BJ (cell line): Measurements from ENCODE around the gene EXOC3. TPM values are rescaled to one million over a fixed set of nuclear protein-coding genes. Genes with fewer than 3 reads are reported as not detected.

Source experiments
- CTCF ChIA-PET: fragments of 350-600 bp; formaldehyde crosslinking; extraction: SDS; loops from one replicate; lab custom pipeline; 2021; ENCODE audit warnings: antibody characterized with exemption, inconsistent platforms; lab: Yijun Ruan, JAX
- POLR2A ChIA-PET: fragments of 300-600 bp; sonication (Branson Sonifier 250); formaldehyde crosslinking; extraction: SDS; loops from one replicate; lab custom pipeline; 2021; ENCODE audit warnings: antibody characterized with exemption; lab: Charles Lee
- DNase-seq: peaks from one replicate; pipeline ENCODE4 v3.0.0-alpha.2; 2011; ENCODE audit warnings: low read depth
- H3K27me3 ChIP-seq: 2 replicates; pipeline ENCODE4 v1.6.0; 2011; ENCODE audit warnings: low read length; ENCODE audit not compliant: control insufficient read depth, insufficient read depth
- H3K36me3 ChIP-seq: 2 replicates; pipeline ENCODE4 v1.5.1; 2011; ENCODE audit warnings: low read length; ENCODE audit not compliant: control insufficient read depth, insufficient read depth
- H3K4me3 ChIP-seq: 2 replicates; pipeline ENCODE4 v1.5.1; 2011; ENCODE audit warnings: low read depth, mild to moderate bottlenecking, control low read depth, low read length
- polyA plus RNA-seq: library from polyadenylated mRNA; depleted of rRNA; stranded (reverse); fragments of >200 nt; gene quantifications from 2 replicates; pipeline ENCODE4 v1.2.3, GENCODE V29; 2011
- TF ChIP-seq, protein P1 (sequence below): IDR thresholded peaks from 2 replicates; pipeline ENCODE4 v1.5.1; 2011; ENCODE audit warnings: low read depth, mild to moderate bottlenecking, control low read depth, inconsistent platforms, low read length, moderate library complexity; ENCODE audit not compliant: insufficient read depth

EXOC3 gene
- polyA plus RNA-seq, 1 experiment: 32.1 TPM

DNA sequence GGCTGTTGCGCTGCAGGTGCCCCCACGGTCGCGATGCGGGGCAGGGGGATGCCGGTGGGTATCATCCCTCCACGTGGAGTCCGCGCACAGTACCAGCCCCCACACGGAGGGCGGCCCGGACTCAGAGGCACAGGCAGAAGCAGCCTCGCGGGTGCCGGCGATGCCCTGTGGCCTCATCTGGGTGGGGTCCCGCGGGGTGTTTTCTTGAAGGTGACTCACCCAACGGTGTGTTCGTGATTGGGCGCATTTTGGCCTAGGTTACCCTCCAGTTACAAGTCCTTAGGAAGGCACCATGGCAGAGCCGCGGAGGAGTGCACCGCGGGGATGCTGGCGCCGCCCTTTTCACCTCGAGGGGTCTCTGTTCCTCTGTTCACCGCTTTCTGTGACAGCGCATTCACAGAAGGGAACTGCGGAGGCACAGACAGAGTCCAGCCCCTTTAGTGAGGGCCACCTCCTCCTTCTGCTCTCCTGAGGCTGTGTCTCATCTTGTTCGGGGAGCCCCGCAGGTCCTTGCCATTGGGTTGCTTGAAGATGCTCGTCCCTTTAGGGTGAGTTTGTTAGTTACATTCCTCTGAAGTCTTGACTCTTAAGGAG, 21.6 kb upstream of the EXOC3 start:
- Histone ChIP-seq H3K36me3 (peaks cover 24% of the 10 kb centered on the region), H3K27me3 (no peaks in the 10 kb centered on the region), H3K4me3 (no peak overlapping the region)
- DNase-seq: no peak
- CTCF ChIA-PET: no interaction called here
- POLR2A ChIA-PET: no interaction called here
- TF ChIP-seq, protein P1, sequence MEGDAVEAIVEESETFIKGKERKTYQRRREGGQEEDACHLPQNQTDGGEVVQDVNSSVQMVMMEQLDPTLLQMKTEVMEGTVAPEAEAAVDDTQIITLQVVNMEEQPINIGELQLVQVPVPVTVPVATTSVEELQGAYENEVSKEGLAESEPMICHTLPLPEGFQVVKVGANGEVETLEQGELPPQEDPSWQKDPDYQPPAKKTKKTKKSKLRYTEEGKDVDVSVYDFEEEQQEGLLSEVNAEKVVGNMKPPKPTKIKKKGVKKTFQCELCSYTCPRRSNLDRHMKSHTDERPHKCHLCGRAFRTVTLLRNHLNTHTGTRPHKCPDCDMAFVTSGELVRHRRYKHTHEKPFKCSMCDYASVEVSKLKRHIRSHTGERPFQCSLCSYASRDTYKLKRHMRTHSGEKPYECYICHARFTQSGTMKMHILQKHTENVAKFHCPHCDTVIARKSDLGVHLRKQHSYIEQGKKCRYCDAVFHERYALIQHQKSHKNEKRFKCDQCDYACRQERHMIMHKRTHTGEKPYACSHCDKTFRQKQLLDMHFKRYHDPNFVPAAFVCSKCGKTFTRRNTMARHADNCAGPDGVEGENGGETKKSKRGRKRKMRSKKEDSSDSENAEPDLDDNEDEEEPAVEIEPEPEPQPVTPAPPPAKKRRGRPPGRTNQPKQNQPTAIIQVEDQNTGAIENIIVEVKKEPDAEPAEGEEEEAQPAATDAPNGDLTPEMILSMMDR: no peak

- CTCF ChIA-PET: no interaction called here
- POLR2A ChIA-PET: no interaction called here
- TF ChIP-seq, protein P1: no peak
- peaks cover 23% of the 10 kb centered on the region for H3K36me3 ChIP-seq
- no peak overlapping the region for H3K4me3 ChIP-seq
- no peak for DNase-seq
- no peaks in the 10 kb centered on the region for H3K27me3 ChIP-seq
Measured at GRCh38 chr5:421901-422300, 21.1 kb upstream of the EXOC3 start.

DNA sequence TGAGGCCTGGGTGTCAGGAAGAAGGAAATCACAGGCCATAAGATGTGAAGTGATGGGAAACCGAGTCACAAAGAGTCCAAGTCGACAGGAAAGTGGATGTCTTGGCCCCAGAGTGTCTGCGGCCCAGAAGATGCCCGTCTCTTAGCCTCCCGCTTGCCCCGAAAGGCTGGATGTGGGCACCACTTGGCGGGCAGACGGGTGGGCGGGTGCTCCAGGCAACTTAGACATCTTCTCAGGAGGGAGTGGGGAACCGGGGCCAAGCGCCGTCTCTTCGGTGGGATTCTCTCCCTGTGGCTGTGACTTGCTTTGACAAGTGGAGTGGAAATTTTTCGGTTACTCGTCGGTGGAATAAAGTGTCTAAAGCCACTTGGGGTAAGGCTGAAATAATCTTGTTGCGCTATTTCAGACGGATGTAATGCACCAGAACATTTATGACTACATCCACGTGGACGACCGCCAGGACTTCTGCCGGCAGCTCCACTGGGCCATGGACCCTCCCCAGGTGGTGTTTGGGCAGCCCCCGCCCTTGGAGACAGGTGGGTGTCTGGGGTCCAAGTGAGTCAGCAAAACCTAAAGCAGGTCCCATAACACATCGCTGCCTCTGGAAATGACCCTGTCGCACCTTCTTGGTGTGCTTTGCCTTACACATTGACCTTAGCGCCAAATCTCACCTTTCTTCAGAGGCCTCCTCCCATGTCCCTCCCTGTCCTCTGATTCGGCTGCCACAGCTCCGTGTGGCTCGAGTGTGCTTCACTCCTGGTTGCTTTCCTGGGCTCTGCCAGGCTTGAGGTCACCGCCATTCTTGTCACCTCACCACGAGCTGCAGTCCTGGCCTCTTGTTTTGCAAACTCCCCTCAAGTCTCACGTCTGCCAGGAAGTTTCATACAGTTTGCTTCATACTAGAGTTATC, 20.4 kb upstream of the EXOC3 start:
- ChIA-PET CTCF (interaction anchor here (0.8 to 1.1 kb wide), 2 partner anchors 8 to 95 kb away, joined by 3 to 4 read pairs; no protein-coding TSS in a partner anchor), POLR2A (no interaction called here)
- TF ChIP-seq, protein P1: no peak
- Histone ChIP-seq H3K4me3 (no peak overlapping the region), H3K27me3 (no peaks in the 10 kb centered on the region), H3K36me3 (peaks cover 25% of the 10 kb centered on the region)
- DNase-seq: no peak

GRCh38 chr5:423233-423565, 19.8 kb upstream of the EXOC3 start:
- Histone ChIP-seq H3K4me3 (no peak overlapping the region), H3K27me3 (no peaks in the 10 kb centered on the region), H3K36me3 (peaks cover 27% of the 10 kb centered on the region)
- ChIA-PET POLR2A (no interaction called here), CTCF (interaction anchor here (0.8 to 1.1 kb wide), 2 partner anchors 9 to 95 kb away, joined by 3 to 4 read pairs; no protein-coding TSS in a partner anchor)
- DNase-seq: no peak
- TF ChIP-seq, protein P1: no peak

DNA sequence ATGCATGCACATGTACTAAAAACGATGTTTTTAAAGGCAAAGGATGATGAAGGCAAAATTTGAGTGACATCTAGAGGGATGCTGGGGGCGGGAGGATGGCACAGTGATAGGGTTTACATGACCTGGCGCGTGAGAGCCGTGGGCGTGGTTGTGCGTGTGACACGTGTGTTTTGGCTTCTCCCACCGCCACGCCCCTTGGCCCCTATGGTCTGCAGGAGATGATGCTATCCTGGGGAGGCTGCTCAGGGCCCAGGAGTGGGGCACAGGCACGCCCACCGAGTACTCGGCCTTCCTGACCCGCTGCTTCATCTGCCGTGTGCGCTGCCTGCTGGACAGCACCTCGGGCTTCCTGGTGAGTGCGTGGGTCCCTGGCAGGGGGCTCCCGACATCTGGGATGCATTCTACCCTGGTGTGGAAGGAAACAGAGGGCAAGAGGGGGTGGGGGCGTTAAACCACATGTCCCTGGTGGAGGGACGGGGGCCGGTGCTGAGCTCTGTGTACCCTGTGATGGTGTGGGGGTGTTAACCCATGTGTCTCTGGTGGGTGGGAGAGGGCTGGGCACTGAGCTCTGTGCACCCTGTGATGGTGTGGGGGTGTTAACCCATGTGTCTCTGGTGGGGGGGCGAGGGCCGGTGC, 19.2 kb upstream of the EXOC3 start:
- TF ChIP-seq, protein P1: no peak
- CTCF ChIA-PET: interaction anchor here (1.1 to 1.4 kb wide), 3 partner anchors 9 to 20 kb away, joined by 4 to 7 read pairs (median 6); no protein-coding TSS in a partner anchor

More for the DNA sequence above, 19.2 kb upstream of the EXOC3 start:
- Histone ChIP-seq H3K27me3 (no peaks in the 10 kb centered on the region), H3K4me3 (no peak overlapping the region), H3K36me3 (peaks cover 29% of the 10 kb centered on the region)
- POLR2A ChIA-PET: no interaction called here
- DNase-seq: no peak
